T-helper 17 cell (primary cell): Measurements from ENCODE around the gene AATF. TPM values are rescaled to one million over a fixed set of nuclear protein-coding genes. Genes with fewer than 3 reads are reported as not detected.

Experiments
- ATAC-seq: fragments of 150-1000 bp; cut with Tn5 transposase; 2 replicates; pipeline ENCODE4 v1.10.0; 2021; ENCODE audit warnings: mild to moderate bottlenecking, moderate library complexity
- DNase-seq, 3 donors: peaks; one replicate each; pipeline versions ENCODE4 v3.0.0 to v3.0.0-alpha.2; 2020 to 2021
- H3K9me3 ChIP-seq: one replicate; pipeline ENCODE4 v1.7.0; 2013; ENCODE audit warnings: low read length, mild to moderate bottlenecking; ENCODE audit not compliant: control insufficient read depth, poor library complexity, severe bottlenecking
- H3K27ac Mint-ChIP-seq: one replicate; pipeline ENCODE4 v1.8.0; 2022; ENCODE audit warnings: mild to moderate bottlenecking, moderate library complexity, mixed read lengths
- H3K27me3 Mint-ChIP-seq: one replicate; pipeline ENCODE4 v1.8.0; 2022; ENCODE audit warnings: mixed read lengths
- H3K36me3 Mint-ChIP-seq: one replicate; pipeline ENCODE4 v1.8.0; 2022; ENCODE audit warnings: low read depth, mixed read lengths
- H3K4me1 Mint-ChIP-seq: one replicate; pipeline ENCODE4 v1.8.0; 2022; ENCODE audit warnings: mild to moderate bottlenecking, mixed read lengths
- H3K4me3 Mint-ChIP-seq: one replicate; pipeline ENCODE4 v1.8.0; 2022; ENCODE audit warnings: mild to moderate bottlenecking, moderate library complexity, mixed read lengths
- total RNA-seq, 4 donors: library from RNA in 2 of 4; stranded (reverse) in 2 of 4; gene quantifications; one replicate each; pipeline ENCODE4 v1.2.3 and lab custom pipeline; 2022 to 2026

The AATF gene
- total RNA-seq, 2 donors from 2014 or later: 47.8 to 56.3 TPM

DNA sequence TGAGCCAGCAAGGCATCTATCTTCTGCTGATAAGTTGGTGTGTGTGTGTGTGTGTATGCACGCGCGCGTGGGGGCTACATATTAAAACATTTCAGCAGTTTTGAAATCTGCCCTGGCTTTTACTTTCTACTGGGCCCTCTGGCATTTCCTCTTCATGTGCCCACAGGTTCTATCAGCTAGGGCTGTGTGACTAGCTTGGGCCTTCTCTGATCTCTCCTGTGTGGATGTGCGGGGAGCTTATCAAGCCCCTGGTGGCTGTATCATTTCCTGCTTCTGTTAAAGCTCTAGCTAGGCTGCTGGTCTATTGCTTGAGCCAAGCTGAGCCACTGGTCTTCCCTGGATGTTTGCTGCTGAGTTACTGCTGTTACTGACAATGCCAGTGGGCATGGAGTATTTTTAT is 132.5 kb downstream of the AATF start:
- Mint-ChIP-seq H3K4me3 (no peak overlapping the region), H3K27ac (no peak overlapping the region), H3K36me3 (peaks cover 2% of the 10 kb centered on the region), H3K27me3 (no peaks in the 10 kb centered on the region), H3K4me1 (peaks cover 2% of the 10 kb centered on the region)
- H3K9me3 ChIP-seq: no peaks in the 10 kb centered on the region
- ATAC-seq (no peak), DNase-seq (no peak)

DNA sequence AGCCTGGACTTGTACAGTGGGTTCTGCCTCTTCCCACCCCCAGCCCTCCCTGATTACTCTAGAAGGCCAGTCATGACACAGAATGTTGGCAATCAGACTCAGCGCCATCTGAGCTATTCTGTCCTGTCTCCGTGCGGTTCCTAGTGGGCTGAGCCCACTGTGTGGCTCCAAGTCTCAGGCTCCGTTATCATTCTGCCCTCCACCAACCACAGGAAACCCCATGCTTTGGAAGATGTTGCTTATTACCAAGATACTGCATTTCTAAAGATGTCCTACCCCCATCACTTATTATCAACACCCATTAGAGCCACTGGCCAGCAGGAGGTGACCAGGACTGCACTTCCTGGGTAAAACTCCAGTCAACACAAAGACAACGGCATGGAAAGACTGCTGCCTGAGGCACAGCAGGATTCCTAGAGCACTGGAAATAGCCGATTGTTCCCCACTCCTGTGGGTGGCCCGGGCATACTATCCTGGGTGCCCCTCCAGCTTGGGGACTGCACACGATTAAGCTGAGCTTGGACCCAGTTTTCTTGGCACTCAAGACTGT is 133.6 kb downstream of the AATF start:
- no peak for DNase-seq
- Mint-ChIP-seq H3K27me3 (no peaks in the 10 kb centered on the region), H3K36me3 (peaks cover 2% of the 10 kb centered on the region), H3K27ac (no peak overlapping the region), H3K4me1 (peaks cover 5% of the 10 kb centered on the region), H3K4me3 (no peak overlapping the region)
- H3K9me3 ChIP-seq: no peaks in the 10 kb centered on the region
- no peak for ATAC-seq

- no peak for DNase-seq
- no peaks in the 10 kb centered on the region for H3K27me3 Mint-ChIP-seq
- H3K36me3 Mint-ChIP-seq: peaks cover 2% of the 10 kb centered on the region
- peaks cover 9% of the 10 kb centered on the region for H3K4me1 Mint-ChIP-seq
- H3K27ac Mint-ChIP-seq: no peak overlapping the region
- no peaks in the 10 kb centered on the region for H3K9me3 ChIP-seq
- no peak overlapping the region for H3K4me3 Mint-ChIP-seq
- no peak for ATAC-seq
Observed at GRCh38 chr17:37082985-37083384, 134.2 kb downstream of the AATF start.

DNA sequence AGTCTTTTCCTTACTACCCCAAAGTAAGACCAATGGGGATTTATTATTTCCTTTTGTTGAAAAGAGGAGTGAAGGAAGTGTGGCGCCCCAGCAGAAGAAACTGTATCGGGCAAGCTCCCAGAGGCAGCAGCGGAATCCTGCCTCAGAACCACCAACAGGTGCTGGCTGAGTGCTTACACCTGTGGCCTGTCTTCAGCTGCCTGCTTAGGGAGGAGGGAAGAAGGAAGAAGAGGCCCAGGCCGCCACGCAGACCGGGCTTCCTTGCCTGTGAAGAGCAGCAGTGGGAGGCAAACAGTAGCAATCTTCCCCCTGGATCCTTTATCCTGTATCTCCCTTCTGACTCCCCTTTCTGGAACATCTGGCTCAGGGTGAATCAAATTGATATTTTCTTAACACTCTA is 134.7 kb downstream of the AATF start:
- DNase-seq: no peak
- ATAC-seq: no peak
- H3K27me3 Mint-ChIP-seq: no peaks in the 10 kb centered on the region
- no peak overlapping the region for H3K4me3 Mint-ChIP-seq
- H3K36me3 Mint-ChIP-seq: peaks cover 2% of the 10 kb centered on the region
- no peaks in the 10 kb centered on the region for H3K9me3 ChIP-seq
- peaks cover 13% of the 10 kb centered on the region for H3K4me1 Mint-ChIP-seq
- peak overlapping the region; percentile 16 for H3K27ac Mint-ChIP-seq

GRCh38 chr17:37084372-37084771 is 135.6 kb downstream of the AATF start:
- Mint-ChIP-seq H3K27me3 (no peaks in the 10 kb centered on the region), H3K4me3 (no peak overlapping the region), H3K4me1 (peaks cover 20% of the 10 kb centered on the region), H3K36me3 (peaks cover 2% of the 10 kb centered on the region), H3K27ac (no peak overlapping the region)
- no peaks in the 10 kb centered on the region for H3K9me3 ChIP-seq
- DNase-seq (no peak), ATAC-seq (no peak)

- H3K27ac Mint-ChIP-seq: peak overlapping the region; percentile 99
- ATAC-seq (no peak), DNase-seq (no peak)
- H3K36me3 Mint-ChIP-seq: peaks cover 2% of the 10 kb centered on the region
- H3K9me3 ChIP-seq: no peaks in the 10 kb centered on the region
- peaks cover 36% of the 10 kb centered on the region for H3K4me1 Mint-ChIP-seq
- H3K27me3 Mint-ChIP-seq: no peaks in the 10 kb centered on the region
- H3K4me3 Mint-ChIP-seq: no peak overlapping the region
Observed at GRCh38 chr17:37086334-37086733, 137.6 kb downstream of the AATF start.

DNA sequence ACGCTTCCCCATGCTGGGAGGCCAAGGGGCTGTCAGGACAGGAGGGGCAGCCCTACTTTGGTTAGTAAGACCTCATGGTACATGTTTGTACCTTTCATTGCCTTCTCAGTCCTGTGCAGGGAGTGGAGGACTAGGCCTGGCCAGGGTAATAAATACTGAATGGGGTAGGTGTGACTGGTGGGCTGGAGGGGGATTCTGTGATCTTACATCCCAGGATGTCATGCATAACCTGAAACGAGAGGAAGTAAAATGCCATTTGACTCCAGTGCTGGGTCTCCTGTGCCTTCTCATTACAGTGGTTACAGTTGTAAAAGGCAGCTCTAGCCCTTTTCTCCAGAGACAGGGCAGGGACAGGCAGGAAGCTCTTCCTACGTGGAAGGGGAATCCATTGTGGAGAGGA is 138.2 kb downstream of the AATF start:
- Mint-ChIP-seq H3K27me3 (no peaks in the 10 kb centered on the region), H3K4me3 (peak overlapping the region; percentile 10), H3K36me3 (peaks cover 2% of the 10 kb centered on the region), H3K4me1 (peaks cover 36% of the 10 kb centered on the region), H3K27ac (peak overlapping the region; percentile 99)
- no peak for DNase-seq
- ATAC-seq: no peak
- no peaks in the 10 kb centered on the region for H3K9me3 ChIP-seq

GRCh38 chr17:37087683-37088082 is 138.9 kb downstream of the AATF start:
- Mint-ChIP-seq H3K27ac (peak overlapping the region; percentile 99), H3K27me3 (no peaks in the 10 kb centered on the region)

GRCh38 chr17:37088459-37088858 is 139.7 kb downstream of the AATF start:
- no peaks in the 10 kb centered on the region for H3K9me3 ChIP-seq
- Mint-ChIP-seq H3K27me3 (no peaks in the 10 kb centered on the region), H3K4me1 (peaks cover 35% of the 10 kb centered on the region), H3K27ac (peak overlapping the region; percentile 99), H3K36me3 (no peaks in the 10 kb centered on the region), H3K4me3 (peak overlapping the region; percentile 28)
- DNase-seq (no peak), ATAC-seq (peak; percentile 61)

More at GRCh38 chr17:37087683-37088082, 138.9 kb downstream of the AATF start:
- H3K9me3 ChIP-seq: no peaks in the 10 kb centered on the region
- Mint-ChIP-seq H3K36me3 (peaks cover 2% of the 10 kb centered on the region), H3K4me3 (no peak overlapping the region), H3K4me1 (peaks cover 35% of the 10 kb centered on the region)
- DNase-seq (no peak), ATAC-seq (no peak)

GRCh38 chr17:37088913-37089312 is 140.2 kb downstream of the AATF start:
- Mint-ChIP-seq H3K4me1 (peaks cover 35% of the 10 kb centered on the region), H3K36me3 (no peaks in the 10 kb centered on the region), H3K27me3 (no peaks in the 10 kb centered on the region), H3K4me3 (no peak overlapping the region), H3K27ac (peak overlapping the region; percentile 99)
- ATAC-seq (no peak), DNase-seq (no peak)
- no peaks in the 10 kb centered on the region for H3K9me3 ChIP-seq

DNA sequence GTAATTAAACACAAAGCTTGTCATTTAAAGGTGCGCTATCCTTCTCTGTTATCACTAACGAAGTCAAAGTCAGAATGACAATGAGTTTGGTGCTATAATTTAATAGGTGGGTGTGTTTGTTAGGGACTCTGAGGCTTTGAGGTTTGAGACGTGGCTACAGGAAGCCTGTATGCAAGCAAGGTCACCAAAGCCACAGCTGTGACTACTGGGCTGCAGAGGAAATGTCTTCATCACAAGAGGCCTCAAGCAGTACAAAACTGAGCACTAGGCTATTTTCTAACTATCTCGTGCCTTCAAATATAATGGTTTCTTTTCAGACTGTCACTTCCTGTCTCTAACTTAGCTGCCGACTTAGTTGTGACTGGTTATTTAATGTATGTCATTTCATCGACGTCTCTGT is 141.2 kb downstream of the AATF start:
- no peaks in the 10 kb centered on the region for H3K9me3 ChIP-seq
- no peaks in the 10 kb centered on the region for H3K36me3 Mint-ChIP-seq
- peak overlapping the region; percentile 99 for H3K27ac Mint-ChIP-seq
- no peaks in the 10 kb centered on the region for H3K27me3 Mint-ChIP-seq
- peak; percentile 93 for ATAC-seq
- H3K4me3 Mint-ChIP-seq: peak overlapping the region; percentile 81
- DNase-seq: peak in 2 of 3 donors; percentile 14 to 30
- H3K4me1 Mint-ChIP-seq: peaks cover 35% of the 10 kb centered on the region

DNA sequence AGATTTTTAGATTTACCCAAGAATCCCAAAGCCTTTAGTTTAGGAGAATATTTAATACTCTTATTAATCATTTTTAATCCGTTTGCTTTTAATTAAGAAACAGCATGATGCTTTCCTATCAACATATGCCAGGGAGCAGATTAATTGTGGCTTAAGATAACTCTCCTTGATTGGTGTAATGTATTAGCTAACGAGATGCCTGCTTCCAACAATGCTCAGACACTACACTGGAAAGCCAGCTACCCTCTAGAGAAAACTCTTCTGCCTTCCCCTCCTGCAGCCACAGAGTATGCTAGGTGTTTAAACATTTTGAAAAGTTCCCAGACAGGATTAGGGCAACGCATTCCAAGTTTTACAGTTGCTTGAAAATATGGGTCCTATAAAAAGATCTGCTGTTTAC is 142.2 kb downstream of the AATF start:
- peak overlapping the region; percentile 81 for H3K4me3 Mint-ChIP-seq

GRCh38 chr17:37092071-37092470 is 143.3 kb downstream of the AATF start:
- H3K27me3 Mint-ChIP-seq: no peaks in the 10 kb centered on the region
- H3K4me3 Mint-ChIP-seq: no peak overlapping the region
- DNase-seq (no peak), ATAC-seq (no peak)
- peak overlapping the region; percentile 99 for H3K27ac Mint-ChIP-seq
- H3K4me1 Mint-ChIP-seq: peaks cover 36% of the 10 kb centered on the region
- H3K36me3 Mint-ChIP-seq: peaks cover 6% of the 10 kb centered on the region
- H3K9me3 ChIP-seq: no peaks in the 10 kb centered on the region

More for the DNA sequence above, 142.2 kb downstream of the AATF start:
- H3K9me3 ChIP-seq: no peaks in the 10 kb centered on the region
- no peaks in the 10 kb centered on the region for H3K36me3 Mint-ChIP-seq
- H3K27me3 Mint-ChIP-seq: no peaks in the 10 kb centered on the region
- no peak for DNase-seq
- no peak for ATAC-seq
- H3K4me1 Mint-ChIP-seq: peaks cover 35% of the 10 kb centered on the region
- peak overlapping the region; percentile 99 for H3K27ac Mint-ChIP-seq

- Mint-ChIP-seq H3K36me3 (peaks cover 7% of the 10 kb centered on the region), H3K27me3 (no peaks in the 10 kb centered on the region), H3K4me1 (peaks cover 32% of the 10 kb centered on the region), H3K4me3 (no peak overlapping the region), H3K27ac (peak overlapping the region; percentile 99)
- DNase-seq: no peak
- ATAC-seq: no peak
- H3K9me3 ChIP-seq: no peaks in the 10 kb centered on the region
Observed at GRCh38 chr17:37092701-37093100, 143.9 kb downstream of the AATF start.
